GM21526 (cell line): ENCODE data around the gene DMXL1.

Source experiments
- ATAC-seq: cut with Tn5 transposase; IDR thresholded peaks from one replicate; pipeline ENCODE4 v1.9.1; 2021; ENCODE audit warnings: moderate library complexity; ENCODE audit not compliant: unreplicated experiment, low FRiP score

DMXL1 gene

DNA sequence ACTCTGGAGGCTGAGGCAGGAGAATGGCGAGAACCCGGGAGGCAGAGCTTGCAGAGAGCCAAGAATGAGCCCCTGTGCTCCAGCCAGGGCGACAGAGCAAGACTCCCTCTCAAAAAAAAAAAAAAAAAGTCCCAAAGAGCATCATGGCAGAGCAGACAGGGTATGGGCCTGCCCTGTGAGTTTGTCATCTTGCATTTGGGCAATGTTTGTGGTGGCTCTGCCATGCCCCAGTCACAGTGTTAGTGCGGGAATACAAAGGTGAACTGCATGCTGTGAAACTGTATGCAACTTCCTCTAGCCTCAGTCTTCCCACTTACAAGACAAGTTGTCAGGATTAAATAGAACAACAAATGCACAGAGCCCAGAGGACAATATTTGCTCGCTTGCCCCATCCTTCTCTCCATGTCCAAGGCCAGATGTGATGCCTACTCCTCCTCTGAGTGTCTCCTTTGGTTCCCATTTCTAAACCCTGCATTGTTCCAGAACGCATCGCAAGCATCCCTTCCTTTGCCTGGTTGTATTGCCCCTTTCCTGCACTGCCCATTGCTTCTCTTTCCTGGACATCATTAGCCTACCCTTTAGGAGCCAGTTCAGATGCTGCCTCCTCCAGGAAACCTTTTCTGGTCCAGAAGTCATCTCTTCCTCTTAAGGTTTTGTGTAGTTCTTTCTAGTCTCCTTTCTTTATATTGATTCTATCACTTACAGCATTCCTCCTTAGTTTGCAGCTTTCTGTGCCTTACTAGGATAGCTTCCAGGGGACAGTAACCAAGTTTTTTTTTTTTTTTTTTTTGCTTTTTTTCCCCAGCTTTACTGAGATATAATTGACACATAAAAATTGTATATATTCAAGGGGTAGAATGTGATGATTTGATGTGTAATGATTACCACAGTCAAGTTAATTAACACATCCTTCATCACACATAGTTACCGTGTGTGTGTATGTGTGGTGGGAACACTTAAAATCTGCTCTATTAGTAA, 215.9 kb downstream of the DMXL1 start:
- ATAC-seq, result no peak

DNA sequence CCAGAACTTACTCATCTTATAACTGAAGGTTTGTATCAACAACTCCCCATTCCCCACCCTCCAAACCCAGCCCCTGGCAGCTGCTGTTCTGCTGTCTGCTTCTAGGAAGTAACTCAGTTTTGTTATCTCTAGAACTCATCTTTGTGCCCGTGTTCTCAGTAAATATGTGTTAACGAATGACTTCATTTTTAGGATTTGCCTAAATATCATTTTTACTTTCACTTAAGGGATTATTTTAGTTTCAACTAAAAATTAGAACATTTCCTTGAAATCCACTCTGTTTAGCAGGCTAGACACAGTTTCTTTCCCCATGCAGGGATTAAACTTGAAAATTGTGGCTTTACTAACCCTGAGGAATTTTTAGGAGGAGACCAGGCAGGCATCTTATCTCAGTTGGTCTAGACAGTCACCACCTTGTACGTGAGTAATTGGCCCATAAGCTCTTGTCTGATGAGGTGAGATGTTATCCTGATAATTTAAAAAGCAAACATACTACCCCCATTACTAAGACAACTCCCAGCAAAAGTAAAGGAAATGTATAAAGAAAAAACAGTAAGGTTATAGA, 216.7 kb downstream of the DMXL1 start:
- peak; percentile 40 for ATAC-seq

GRCh38 chr5:119288379-119289033, 217.6 kb downstream of the DMXL1 start:
- no peak for ATAC-seq

DNA sequence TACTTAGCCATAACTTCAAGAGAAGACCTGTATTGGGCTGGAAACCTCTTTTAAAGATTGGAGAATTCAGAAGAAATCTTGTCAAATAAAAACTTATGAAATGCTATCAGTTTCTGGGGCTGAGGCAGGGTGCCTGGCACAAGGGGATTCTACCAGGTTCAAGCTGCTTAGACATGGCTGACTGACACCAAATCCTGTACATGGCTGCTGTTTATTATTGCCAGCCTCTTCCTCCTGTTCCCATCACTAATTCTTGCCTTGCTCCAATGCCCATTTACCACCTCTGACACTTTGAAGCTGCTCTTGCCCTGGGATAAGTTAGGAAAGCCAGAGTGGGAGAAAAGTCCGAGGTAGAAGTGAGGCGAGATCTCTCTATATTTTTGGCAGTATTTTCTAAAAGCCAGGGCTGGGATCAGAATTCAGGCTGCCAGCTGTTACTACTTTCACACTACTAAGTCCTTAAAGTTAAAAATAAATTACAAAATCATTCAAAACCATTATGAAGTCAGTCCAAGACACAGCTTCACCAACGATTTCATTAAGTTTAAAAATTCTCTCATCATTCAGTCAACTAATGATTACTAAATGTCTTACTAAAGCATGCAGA, 218.7 kb downstream of the DMXL1 start:
- ATAC-seq, result no peak

DNA sequence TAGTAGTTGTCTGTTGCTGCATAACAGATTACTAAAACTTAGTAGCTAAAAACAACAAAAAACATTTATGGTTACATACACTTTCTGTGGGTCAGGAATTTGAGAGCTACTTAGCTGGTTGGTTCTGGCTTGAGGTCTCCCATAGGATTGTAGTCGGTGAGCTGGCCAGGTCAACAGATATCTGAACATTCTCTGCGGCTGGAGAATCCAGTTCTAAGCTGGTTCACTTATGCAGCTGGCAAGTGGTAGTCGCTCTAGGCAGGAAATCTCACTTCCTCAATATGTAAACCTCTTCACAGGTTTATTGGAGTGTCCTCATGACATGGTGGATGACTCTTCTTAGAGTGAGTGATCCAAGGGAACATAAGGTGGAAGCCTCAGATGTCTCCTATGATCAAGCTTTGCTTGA, 219.3 kb downstream of the DMXL1 start:
- ATAC-seq, result peak; percentile 86

- no peak for ATAC-seq
These were observed 219.7 kb downstream of the DMXL1 start for GRCh38 chr5:119290607-119291006.

GRCh38 chr5:119291056-119291455, 220.2 kb downstream of the DMXL1 start:
- ATAC-seq, result no peak

DNA sequence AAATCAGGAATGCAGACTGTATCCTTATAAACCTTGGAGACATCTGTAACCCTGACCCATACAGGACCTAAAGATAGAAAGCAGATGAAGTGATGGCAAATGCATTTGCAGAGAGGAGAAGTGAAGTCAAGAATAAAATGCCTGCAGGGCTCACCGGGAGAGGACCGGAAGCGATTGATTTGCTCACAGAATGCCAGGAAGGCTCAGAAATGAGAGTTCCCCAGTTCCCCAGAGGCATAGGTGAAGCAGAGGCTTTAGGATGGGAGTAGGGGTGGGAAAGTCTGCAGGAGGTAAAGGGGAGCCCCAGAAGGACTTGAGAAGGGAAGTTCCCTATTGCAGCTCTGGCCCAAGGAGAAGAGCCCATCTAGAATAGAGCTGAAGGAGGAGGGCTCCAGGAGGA, 221.0 kb downstream of the DMXL1 start:
- ATAC-seq, result no peak

DNA sequence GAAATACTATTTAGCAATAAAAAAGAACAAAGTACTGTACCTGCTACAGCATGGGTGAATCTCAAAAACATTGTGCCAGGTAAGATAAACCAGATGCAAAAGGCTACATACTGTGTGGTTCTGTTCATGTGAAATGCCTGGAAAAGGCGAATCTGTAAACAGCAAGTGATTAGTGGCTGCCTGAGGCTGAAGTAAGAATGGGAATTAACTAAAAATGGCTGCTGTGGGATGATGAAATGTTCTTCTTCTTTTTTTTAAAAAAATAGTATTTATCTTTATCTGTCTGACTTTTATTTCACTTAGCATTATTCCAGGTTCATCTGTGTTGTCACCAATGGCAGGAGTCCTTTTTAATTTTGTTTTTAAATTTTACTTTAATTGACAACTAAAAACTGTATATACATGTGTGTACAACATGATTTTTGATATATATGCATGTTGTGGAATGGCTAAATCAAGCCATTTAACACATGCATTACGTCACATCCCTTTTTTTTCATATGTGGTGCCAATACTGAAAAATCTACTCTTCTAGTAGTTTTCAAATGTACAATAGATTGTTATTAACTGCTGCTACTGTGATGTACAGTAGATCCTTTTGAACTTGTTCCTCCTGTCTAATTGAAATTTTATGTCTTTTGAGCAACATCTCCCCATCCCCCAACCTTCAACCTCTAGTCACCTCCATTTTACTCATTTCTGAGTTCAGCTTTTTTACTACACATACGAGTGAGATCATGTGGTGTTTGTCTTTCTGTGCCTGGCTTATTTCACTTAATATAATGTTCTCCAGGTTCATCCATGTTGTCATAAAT, 222.0 kb downstream of the DMXL1 start:
- ATAC-seq, result no peak

DNA sequence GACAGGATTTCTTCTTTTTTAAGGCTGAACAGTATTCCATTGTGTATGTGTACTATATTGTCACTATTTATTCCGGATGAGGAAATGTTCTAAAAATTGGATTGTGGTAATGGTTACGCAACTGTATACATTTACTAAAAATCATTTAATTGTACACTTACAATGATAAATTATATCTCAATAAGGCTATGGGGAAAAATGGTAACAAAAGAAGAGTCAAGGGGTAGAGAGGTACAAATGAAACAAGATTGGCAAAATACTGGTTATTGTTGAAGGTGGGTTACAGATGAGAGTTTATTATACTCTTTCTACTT, 222.6 kb downstream of the DMXL1 start:
- no peak for ATAC-seq
